Measurements from ENCODE around the gene P4HA1.

The P4HA1 gene

DNA sequence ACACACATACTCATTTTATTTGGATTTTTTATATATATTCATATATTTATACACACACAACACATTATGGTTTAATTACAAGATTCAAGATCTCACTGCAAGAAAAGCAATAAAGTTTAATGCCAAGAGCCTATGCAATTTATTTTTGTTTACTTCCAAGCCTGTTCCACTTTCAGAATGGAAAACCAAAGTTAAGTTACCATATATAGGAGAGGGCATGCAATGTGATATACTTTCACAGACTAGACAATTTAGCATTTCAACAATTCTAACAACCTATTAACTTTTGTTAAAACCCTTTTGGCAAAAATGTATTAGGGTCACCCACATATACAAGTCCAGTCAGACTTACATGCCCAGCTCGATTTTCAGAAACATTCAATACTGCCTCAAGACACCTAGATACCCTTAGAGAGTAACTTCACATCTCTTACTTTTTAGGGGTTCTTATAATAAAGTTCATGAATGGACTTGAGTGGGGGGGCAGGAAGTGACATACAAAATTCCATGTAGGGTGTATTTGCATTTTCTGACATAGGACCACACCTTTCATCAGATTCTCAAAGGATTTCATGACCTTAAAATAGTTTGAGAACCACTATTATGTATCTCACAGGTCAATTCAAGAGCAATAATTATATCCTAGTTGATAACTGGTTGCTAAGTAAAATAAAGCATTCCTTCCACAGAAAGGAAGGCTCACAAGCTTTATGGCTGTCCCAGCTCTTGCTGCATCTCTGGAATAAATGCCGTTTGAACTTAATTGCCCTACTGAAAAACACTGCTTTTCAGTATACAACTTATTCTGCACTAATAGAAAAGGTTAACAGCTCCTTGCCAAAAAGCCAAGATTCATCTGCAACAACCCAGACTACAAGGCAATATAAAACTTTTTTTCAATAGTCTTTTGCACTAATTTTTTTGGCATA is 2.5 kb downstream of the P4HA1 start:
- no peak for DNase-seq (ENCODE audit: low spot score)

GRCh38 chr10:73092830-73093229 is 3.8 kb downstream of the P4HA1 start:
- no peak for DNase-seq (ENCODE audit: low spot score)

DNA sequence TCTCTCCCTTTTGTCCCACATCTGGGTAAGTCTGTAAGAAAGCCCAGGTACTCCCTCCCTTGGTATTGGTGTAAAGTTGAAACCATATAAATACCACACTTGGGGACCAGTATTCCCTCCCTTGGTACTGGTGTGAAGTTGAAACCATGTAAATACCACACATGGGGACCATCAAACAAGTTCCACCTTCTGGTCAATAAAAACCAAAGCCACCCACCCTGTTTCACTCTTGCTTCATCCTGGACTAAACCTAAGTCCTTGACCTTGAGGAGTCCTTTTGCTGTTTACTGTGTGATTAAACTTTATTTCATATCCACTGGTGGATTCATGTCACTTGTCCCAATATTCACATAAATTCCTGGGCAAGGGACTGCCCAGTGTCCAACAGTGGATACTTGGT is 8.4 kb downstream of the P4HA1 start:
- no peak for DNase-seq (ENCODE audit: low spot score)

GRCh38 chr10:73086816-73087215 is 9.8 kb downstream of the P4HA1 start:
- no peak for DNase-seq (ENCODE audit: low spot score)

DNA sequence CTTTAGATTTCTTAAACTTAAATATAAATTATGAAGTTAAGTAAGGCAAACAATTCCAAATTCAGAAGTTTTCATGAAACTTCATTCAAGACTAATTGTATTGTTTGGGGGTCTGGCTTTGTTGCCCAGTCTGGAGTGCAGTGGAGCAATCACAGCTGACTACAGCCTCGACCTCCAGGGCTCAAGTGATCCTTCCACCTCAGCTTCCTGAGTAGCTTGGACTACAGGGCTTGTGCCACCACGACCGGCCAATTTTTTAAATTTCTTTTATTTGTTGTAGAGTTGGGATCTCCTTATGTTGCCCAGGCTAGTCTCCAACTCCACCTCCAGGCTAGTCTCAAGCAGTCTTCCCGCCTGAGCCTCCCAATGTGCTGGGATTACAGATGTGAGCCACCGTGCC is 12.5 kb downstream of the P4HA1 start:
- no peak for DNase-seq (ENCODE audit: low spot score)

GRCh38 chr10:73083221-73083620 is 13.4 kb downstream of the P4HA1 start:
- DNase-seq (ENCODE audit: low spot score), result no peak

DNA sequence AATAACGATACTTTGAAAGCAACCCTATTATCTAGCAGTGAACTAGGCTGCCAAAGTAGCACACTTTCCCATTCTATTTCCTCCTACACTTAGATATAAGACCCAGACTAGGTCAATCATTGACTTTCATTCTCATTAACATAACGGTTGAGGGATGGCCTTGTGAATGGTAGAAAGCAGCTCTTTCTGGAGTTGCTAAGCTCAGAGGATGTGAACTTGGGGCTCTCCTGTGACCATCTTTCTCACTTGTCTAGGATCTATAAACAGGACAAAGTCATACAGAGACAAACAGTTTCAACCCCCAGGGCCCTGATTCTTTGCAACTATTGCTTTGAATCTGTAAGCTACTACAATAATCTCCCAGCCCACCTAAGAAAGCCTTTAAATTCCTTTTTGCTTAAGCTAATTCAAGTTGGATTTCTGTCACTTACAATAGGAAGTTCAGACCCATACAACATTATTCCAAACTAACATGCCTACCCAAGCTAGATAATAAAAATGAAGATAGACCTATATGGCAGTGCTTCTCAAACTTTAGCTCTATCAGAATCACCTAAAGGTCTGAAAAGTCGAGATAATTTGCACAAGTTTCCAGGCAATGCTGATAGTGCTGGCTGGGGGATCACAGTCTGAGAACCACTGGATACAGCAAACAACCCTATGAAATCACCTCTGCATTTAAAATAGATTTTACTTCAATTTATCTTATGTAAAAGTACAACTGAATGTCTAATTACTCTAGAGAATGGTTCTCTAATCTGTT is 16.7 kb downstream of the P4HA1 start:
- no peak for DNase-seq (ENCODE audit: low spot score)

DNA sequence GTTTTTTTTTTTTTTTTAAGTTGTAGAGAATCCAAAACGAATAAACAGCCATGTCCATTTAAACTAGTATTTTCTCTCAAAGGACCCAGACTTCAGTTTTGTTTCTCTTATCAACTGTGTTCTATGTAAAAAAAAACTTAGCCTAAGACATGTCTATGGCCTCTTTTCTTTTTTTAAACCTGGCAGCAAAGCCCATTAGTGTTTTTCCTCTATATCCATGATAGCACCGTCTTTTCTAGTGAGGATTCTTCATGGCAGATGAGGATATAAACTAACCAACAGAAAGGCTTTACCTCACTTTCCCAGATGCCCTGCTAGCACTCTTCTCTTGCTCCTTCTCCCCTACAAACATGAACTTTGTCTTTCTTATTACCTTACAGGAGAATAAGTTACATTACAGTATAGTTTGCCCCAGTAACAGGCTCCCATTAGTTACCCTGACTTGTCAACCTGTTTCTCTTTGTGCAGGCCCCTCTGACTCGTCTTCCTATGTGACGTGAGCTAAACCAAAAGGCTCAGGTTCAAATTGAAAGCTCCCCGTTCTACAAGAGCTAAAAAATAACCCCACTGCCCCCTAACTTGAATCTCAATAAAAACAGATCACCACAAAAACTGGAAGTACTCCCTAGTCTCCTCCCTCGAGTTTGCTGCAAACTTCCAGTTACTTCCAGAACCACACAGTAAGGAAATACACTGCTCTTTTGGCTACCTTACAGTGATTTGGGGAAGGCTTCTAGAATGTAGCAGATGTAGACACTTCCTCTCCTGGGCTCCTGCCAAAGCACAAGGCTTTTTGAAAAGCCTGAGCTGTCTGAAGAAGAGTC is 20.1 kb downstream of the P4HA1 start:
- no peak for DNase-seq (ENCODE audit: low spot score)

- DNase-seq (ENCODE audit: low spot score), result no peak
Observed at GRCh38 chr10:73075829-73076228, 20.8 kb downstream of the P4HA1 start.

DNA sequence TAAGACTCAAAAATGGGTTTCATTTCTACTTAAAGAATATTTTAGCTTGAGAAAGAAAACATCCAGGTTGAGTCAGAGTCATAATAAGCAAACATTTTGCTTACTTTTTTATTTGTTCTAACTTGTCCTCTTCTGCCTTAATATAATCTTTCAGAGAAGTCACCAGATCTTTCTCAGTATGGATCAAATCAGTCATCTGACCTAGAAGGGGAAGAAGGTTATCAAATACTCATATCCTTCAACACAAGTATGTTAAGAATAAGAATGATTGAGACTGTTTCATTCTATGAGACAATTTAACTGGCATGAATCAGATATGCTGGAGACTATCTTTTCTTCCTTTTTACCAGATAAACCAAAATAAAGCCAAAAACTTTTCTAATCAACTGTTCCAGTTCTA is 23.0 kb downstream of the P4HA1 start:
- no peak for DNase-seq (ENCODE audit: low spot score)

DNA sequence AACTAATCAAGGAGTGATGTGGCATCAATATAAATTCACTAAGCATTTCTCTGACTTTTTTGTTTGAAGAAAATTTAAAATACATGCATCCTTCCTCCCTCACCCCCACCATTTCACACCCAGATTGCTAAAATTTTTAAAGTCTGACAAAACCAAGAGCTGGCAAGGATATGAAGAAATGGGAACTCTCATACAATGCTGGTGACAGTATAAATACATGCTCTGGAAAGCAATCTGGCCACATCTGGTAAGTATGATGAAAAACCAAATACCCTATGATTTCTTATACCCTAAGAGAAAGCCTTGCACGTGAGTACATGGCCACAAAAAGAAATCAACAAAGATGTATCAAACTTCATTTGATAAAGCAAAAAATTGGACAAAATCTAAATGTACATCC is 31.2 kb downstream of the P4HA1 start:
- no peak for DNase-seq (ENCODE audit: low spot score)

DNA sequence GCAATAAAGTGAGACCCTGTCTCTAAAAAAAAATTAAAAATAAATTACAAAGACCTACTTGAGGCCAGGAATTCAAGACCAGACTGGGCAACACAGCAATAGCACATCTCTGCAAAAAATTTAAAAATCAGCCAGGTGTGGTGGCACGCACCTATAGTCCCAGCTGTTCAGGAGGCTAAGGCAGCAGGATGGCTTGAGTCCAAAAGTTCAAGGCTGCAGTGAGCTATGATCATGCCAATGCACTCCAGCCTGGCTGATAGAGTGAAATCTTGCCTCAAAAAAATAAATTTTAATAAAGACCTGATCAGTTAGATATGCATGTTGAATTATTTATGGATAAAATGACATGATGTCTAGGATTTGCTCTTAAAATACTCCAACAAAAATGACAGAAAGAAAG is 34.9 kb downstream of the P4HA1 start:
- no peak for DNase-seq (ENCODE audit: low spot score)

GRCh38 chr10:73060738-73061635 is 35.7 kb downstream of the P4HA1 start:
- DNase-seq (ENCODE audit: low spot score), result peak; percentile 54

DNA sequence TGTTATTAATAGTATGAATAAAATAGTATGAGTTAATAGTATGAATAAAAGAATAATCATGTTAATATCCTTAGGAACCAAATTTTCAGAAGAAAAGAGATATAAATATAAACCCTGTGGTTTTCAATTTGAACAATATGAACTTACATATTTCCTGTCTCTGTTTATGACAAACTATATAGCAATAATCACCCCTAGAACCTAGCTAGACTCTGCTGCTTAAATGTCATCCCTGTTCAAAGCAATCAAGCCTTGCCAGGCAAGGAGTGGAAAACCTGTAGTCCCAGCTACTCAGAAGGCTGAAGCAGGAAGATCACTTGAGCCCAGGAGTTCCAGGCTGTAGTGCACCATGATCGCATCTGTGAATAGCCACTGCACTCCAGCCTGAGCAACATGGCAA is 36.5 kb downstream of the P4HA1 start:
- peak; percentile 30 for DNase-seq (ENCODE audit: low spot score)

DNA sequence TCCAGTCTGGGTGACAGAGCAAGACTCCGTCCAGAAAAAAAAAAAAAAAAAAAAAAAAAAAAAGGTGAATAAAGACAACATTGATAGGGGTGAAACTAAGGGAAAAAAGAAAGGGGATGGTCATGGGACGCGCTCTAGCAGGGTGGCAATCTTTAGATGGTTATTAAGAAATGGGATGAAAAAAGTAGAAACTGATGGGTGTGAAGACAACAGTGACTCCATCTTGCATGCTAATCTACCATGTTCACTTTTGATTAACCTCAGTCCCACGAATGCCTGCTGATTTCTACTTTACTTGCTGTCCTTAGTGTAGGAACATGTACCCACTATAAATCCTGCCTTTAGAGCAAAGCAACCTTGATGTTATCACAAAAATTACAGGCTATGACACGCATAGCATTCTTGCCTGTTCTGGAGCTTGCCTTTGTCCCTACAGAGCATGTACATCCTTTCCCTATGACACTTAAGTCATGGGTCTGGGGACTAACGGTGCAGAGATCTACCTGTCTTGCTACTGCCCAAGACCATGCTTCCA is 38.5 kb downstream of the P4HA1 start:
- no peak for DNase-seq (ENCODE audit: low spot score)

GRCh38 chr10:73054286-73054685 is 42.4 kb downstream of the P4HA1 start:
- DNase-seq (ENCODE audit: low spot score), result no peak

DNA sequence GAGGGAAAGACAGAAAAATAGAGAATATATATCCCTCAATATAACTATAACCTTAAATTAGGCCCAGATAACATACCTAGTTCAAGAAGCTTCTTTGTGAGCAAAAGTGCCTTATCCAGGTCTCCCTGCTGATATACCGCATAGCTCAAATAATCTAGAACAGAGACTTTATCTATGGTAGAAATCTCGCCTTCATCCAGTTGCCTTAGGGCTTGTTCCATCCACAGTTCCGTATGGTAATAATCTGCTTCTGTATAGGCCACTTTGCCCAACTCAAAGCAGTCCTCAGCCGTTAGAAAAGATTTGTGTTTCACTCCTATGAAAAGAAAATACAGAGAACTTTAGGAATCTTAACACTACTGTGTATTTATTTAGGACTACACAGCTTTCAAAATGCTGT is 43.4 kb downstream of the P4HA1 start:
- no peak for DNase-seq (ENCODE audit: low spot score)

- peak; percentile 10 for DNase-seq (ENCODE audit: low spot score)
Observed at GRCh38 chr10:73044378-73045285, 52.0 kb downstream of the P4HA1 start.

DNA sequence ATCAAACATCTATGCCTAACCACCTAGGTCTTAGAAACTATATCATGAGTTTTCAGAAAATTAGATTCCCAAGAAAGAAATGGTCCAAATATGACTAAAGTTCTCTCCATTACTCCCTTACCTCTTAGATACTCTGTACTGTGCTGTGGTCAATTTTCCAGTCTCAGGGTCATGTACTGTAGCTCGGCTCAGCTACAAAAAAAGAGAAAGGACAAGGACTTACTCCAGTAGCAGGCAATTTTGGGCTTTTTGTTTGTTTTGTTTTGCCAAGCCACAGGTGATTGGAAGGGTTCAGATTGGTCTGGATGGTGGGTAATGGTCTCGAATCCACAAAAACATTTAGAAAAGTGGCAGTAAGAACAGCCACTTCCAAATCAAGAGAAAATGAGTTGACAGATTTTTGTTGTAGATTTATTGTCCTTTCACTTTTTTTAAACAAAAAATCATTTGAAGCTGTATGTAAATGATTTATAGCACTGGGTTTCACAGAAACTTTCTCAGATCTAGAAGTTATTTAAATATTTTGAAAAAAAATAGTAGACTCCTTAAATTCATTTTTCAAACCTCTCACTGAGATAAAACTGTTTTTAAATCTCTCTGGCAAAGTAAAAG is 52.8 kb downstream of the P4HA1 start:
- no peak for DNase-seq (ENCODE audit: low spot score)

DNA sequence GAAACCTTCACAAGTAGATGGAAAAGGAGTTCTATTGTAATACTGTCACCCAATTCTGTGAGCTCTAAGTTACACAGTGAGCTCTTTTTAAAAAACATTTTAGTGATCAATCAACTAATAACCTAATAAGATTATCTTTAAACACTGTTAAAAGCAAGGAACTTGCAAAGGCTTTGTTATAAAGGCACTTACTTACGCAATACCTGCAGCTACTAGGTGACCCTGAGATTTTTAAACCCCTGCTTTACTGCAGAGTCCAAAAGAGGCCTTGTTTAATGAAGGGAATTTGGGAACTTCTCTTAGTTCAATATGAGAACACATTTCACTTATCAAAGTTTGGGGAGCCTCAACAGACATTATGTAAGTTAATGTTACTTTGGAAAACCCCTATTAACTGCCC is 53.3 kb downstream of the P4HA1 start:
- DNase-seq (ENCODE audit: low spot score), result no peak
